GM12872 (cell line): ENCODE data around the gene CCDC6.

Experiments used
- CTCF ChIP-seq: IDR thresholded peaks from 3 replicates; pipeline ENCODE4 v1.5.1; 2011; ENCODE audit warnings: low read depth, mild to moderate bottlenecking, low read length, moderate library complexity; ENCODE audit not compliant: insufficient read depth

Gene CCDC6

GRCh38 chr10:59878289-59878688 is 28.1 kb downstream of the CCDC6 start:
- TF ChIP-seq CTCF = no peak

- no peak for TF ChIP-seq CTCF
Observed at GRCh38 chr10:59877191-59877671, 29.1 kb downstream of the CCDC6 start.

GRCh38 chr10:59876695-59877094 is 29.7 kb downstream of the CCDC6 start:
- no peak for TF ChIP-seq CTCF

GRCh38 chr10:59873896-59874295 is 32.5 kb downstream of the CCDC6 start:
- TF ChIP-seq CTCF = no peak

GRCh38 chr10:59872892-59873463 is 33.4 kb downstream of the CCDC6 start:
- TF ChIP-seq CTCF = no peak

GRCh38 chr10:59870152-59870551 is 36.2 kb downstream of the CCDC6 start:
- no peak for TF ChIP-seq CTCF

- TF ChIP-seq CTCF = no peak
Observed at GRCh38 chr10:59869594-59869940, 36.8 kb downstream of the CCDC6 start.
